Measurements from ENCODE around the gene AGBL4. TPM values are rescaled to one million over a fixed set of nuclear protein-coding genes. Genes with fewer than 3 reads are reported as not detected.

The AGBL4 gene
- polyA plus RNA-seq, 1 donor (not counting 4 experiments of a cell fraction or from before 2014, with no cell fraction given) = not detected

- Histone ChIP-seq H3K36me3 (ENCODE audit: control insufficient read depth in 2 of 2, extremely low read depth in 1 of 2, insufficient read depth in 2 of 2, low read length in 2 of 2) (no peaks in the 10 kb centered on the region), H3K27me3 (ENCODE audit: control insufficient read depth, extremely low read depth, insufficient read depth, low read length) (no peaks in the 10 kb centered on the region), H3K9me3 (ENCODE audit: control insufficient read depth, low read depth, low read length) (no peaks in the 10 kb centered on the region), H3K9me1 (ENCODE audit: control insufficient read depth, extremely low read depth, insufficient read depth, low read length) (no peaks in the 10 kb centered on the region), H3K4me1 (ENCODE audit: control insufficient read depth, extremely low read depth, insufficient read depth, low read length) (peaks cover 11% of the 10 kb centered on the region), H3K9ac (ENCODE audit: control insufficient read depth, extremely low read depth, insufficient read depth, low read length) (no peak overlapping the region), H3K79me2 (ENCODE audit: control insufficient read depth, insufficient read depth, low read length) (no peaks in the 10 kb centered on the region), H2AFZ (ENCODE audit: control insufficient read depth, low read length) (no peak overlapping the region), H4K20me1 (ENCODE audit: control insufficient read depth, extremely low read depth, insufficient read depth, low read length) (no peaks in the 10 kb centered on the region), H3K4me2 (ENCODE audit: control insufficient read depth, extremely low read depth, insufficient read depth, low read depth, low read length) (no peak overlapping the region), H3K4me3 (ENCODE audit: control insufficient read depth in 2 of 3, extremely low read depth in 1 of 3, insufficient read depth in 2 of 3, low read depth in 1 of 3, low read length in 3 of 3) (no peak overlapping the region), H3K27ac (ENCODE audit: control insufficient read depth, insufficient read depth, low read length) (no peak overlapping the region)
- DNase-seq (ENCODE audit: low read depth, low spot score) = peak; percentile 7
- dilution Hi-C loops (cut with MboI; ENCODE audit: extremely low pct_ligation_motif_present, low sequenced_read_pairs) = no loop called here
- TF ChIP-seq EZH2 (IDR thresholded peaks at IDR 0.05; ENCODE audit: low read length) (no peak), CTCF (optimal IDR thresholded peaks at IDR 0.05 in 1 of 3, IDR thresholded peaks at IDR 0.05 in 1 of 3, conservative IDR thresholded peaks at IDR 0.05 in 1 of 3; ENCODE audit: extremely low read depth in 1 of 3, insufficient read depth in 2 of 3, low read length in 3 of 3) (peak; percentile 89 to 96 (median 93))
- FAIRE-seq = peak; percentile 60
Measured at GRCh38 chr1:48498096-48498791, 1525.5 kb downstream of the AGBL4 start.

GRCh38 chr1:48495911-48496310 lies 1527.8 kb downstream of the AGBL4 start:
- Histone ChIP-seq H2AFZ (ENCODE audit: control insufficient read depth, low read length) (no peak overlapping the region), H3K9ac (ENCODE audit: control insufficient read depth, extremely low read depth, insufficient read depth, low read length) (no peak overlapping the region)
- FAIRE-seq = no peak

More at GRCh38 chr1:48495911-48496310, 1527.8 kb downstream of the AGBL4 start:
- H3K27ac ChIP-seq (ENCODE audit: control insufficient read depth, insufficient read depth, low read length) = no peak overlapping the region
- no peak overlapping the region for H3K4me2 ChIP-seq (ENCODE audit: control insufficient read depth, extremely low read depth, insufficient read depth, low read depth, low read length)
- no peaks in the 10 kb centered on the region for H3K36me3 ChIP-seq (ENCODE audit: control insufficient read depth in 2 of 2, extremely low read depth in 1 of 2, insufficient read depth in 2 of 2, low read length in 2 of 2)
- dilution Hi-C loops (cut with MboI; ENCODE audit: extremely low pct_ligation_motif_present, low sequenced_read_pairs) = no loop called here
- no peaks in the 10 kb centered on the region for H3K79me2 ChIP-seq (ENCODE audit: control insufficient read depth, insufficient read depth, low read length)
- no peak for DNase-seq (ENCODE audit: low read depth, low spot score)
- H3K9me1 ChIP-seq (ENCODE audit: control insufficient read depth, extremely low read depth, insufficient read depth, low read length) = no peaks in the 10 kb centered on the region
- peaks cover 11% of the 10 kb centered on the region for H3K4me1 ChIP-seq (ENCODE audit: control insufficient read depth, extremely low read depth, insufficient read depth, low read length)
- H4K20me1 ChIP-seq (ENCODE audit: control insufficient read depth, extremely low read depth, insufficient read depth, low read length) = no peaks in the 10 kb centered on the region
- TF ChIP-seq CTCF (optimal IDR thresholded peaks at IDR 0.05 in 1 of 3, IDR thresholded peaks at IDR 0.05 in 1 of 3, conservative IDR thresholded peaks at IDR 0.05 in 1 of 3; ENCODE audit: extremely low read depth in 1 of 3, insufficient read depth in 2 of 3, low read length in 3 of 3) = no peak
- TF ChIP-seq EZH2 (IDR thresholded peaks at IDR 0.05; ENCODE audit: low read length) = no peak
- H3K9me3 ChIP-seq (ENCODE audit: control insufficient read depth, low read depth, low read length) = no peaks in the 10 kb centered on the region
- H3K4me3 ChIP-seq (ENCODE audit: control insufficient read depth in 2 of 3, extremely low read depth in 1 of 3, insufficient read depth in 2 of 3, low read depth in 1 of 3, low read length in 3 of 3) = no peak overlapping the region
- H3K27me3 ChIP-seq (ENCODE audit: control insufficient read depth, extremely low read depth, insufficient read depth, low read length) = no peaks in the 10 kb centered on the region

Data from keratinocyte (primary cell).